SK-N-DZ (cell line): ENCODE results near the gene ZC3H10.

Experiments used
- DNase-seq: peaks from one replicate; pipeline ENCODE4 v3.0.0-alpha.2; 2015; ENCODE audit warnings: low spot score

ZC3H10 gene

DNA sequence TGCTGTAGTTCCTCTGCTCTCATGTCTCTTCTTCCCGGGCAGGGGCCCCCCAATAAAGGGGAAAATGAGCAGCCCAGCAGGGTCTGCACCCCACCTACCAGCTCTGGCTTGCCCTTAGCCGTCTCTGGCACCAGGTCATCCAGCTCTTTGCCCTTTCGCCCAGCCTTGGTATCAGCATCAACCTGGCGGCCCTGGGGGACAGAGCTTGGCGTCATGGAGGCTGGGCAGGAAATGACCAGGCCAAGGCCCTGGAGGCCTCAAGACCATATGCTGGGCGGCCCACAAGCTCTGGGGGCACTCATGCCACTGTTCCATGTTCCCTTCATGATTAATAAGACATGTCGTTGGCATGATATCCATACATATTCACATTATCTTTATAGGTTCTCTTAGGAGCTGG is 54.8 kb downstream of the ZC3H10 start:
- no peak for DNase-seq
